H7 (cell line): ENCODE data around the gene PSTK. TPM values are rescaled to one million over a fixed set of nuclear protein-coding genes. Genes with fewer than 3 reads are reported as not detected.

Source experiments
- DNase-seq: peaks from one replicate; pipeline ENCODE4 v3.0.0; 2012
- H3K27me3 ChIP-seq: 2 replicates; pipeline ENCODE4 v1.6.0; 2011; ENCODE audit warnings: mild to moderate bottlenecking, low read length; ENCODE audit not compliant: control insufficient read depth, insufficient read depth
- H3K36me3 ChIP-seq: replicated peaks from 2 replicates; pipeline ENCODE4 v1.5.1; 2011; ENCODE audit warnings: low read length; ENCODE audit not compliant: control insufficient read depth, insufficient read depth
- H3K4me3 ChIP-seq: 2 replicates; pipeline ENCODE4 v1.5.1; 2011; ENCODE audit warnings: low read depth, mild to moderate bottlenecking, control low read depth, low read length, moderate library complexity; ENCODE audit not compliant: insufficient read depth
- total RNA-seq: library from RNA; depleted of rRNA; stranded (reverse); fragments of >200 nt; shearing (Covaris generic); gene quantifications from 2 replicates; pipeline ENCODE4 v1.2.3, GENCODE V29; 2014

Gene PSTK
- total RNA-seq, 1 experiment from 2014 or later: 6.1 TPM

DNA sequence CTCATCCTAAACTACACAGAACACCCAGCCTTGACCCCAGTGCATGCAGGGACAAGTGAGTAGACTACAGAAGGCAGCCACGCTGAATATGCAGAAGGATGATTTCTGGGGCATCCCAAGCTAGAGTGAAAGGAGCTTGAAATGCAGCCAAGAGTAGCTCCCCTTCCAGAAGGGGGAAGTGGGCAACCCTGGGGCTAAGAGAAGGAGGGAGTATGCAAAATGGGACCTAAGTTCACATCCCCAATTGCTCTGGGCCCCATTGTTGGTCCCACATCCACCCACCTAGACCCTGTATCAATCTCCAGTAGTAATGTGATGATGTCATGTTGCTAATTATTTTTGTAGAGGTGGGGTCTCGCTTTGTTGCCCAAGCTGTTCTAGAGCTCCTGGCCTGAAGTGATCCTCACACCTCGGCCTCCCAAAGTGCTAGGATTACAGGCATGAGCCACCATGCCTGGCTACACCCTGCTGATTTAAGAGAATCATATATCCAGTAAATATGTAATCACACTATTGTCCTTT lies 5.6 kb upstream of the PSTK start:
- no peak for DNase-seq
- H3K27me3 ChIP-seq: no peaks in the 10 kb centered on the region

GRCh38 chr10:122981066-122981464 lies 864 bp downstream of the PSTK start:
- DNase-seq: peak; percentile 68
- H3K36me3 ChIP-seq: no peaks in the 10 kb centered on the region
- no peaks in the 10 kb centered on the region for H3K27me3 ChIP-seq
- H3K4me3 ChIP-seq: peak overlapping the region; percentile 89

More for the DNA sequence above, 5.6 kb upstream of the PSTK start:
- H3K36me3 ChIP-seq: no peaks in the 10 kb centered on the region
- no peak overlapping the region for H3K4me3 ChIP-seq

GRCh38 chr10:122983898-122984297 lies 3.7 kb downstream of the PSTK start:
- no peak for DNase-seq
- no peaks in the 10 kb centered on the region for H3K36me3 ChIP-seq
- no peaks in the 10 kb centered on the region for H3K27me3 ChIP-seq
- H3K4me3 ChIP-seq: no peak overlapping the region

- Histone ChIP-seq H3K36me3 (no peaks in the 10 kb centered on the region), H3K4me3 (no peak overlapping the region), H3K27me3 (no peaks in the 10 kb centered on the region)
- no peak for DNase-seq
Measured at GRCh38 chr10:122984708-122985107, 4.5 kb downstream of the PSTK start.

DNA sequence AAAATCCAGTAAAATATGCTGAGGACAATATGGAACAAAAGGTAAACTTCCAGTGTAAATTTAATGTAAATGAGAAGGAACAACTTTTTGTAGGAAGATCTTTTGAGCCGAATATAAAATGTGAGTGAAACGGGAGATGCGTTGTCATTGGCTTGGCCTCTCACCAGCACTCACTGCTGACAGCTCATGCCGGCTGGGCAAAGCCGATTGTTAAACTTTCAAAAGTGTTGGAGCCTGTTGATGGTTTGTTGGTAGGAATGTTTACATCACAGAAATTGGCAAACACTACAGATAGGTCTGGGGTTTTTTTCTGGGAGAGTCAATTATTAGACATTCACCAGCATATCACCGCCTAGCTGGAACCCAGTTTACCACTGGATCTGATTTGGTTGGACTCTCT lies 6.1 kb downstream of the PSTK start:
- Histone ChIP-seq H3K4me3 (no peak overlapping the region), H3K27me3 (no peaks in the 10 kb centered on the region), H3K36me3 (no peaks in the 10 kb centered on the region)
- DNase-seq: no peak

DNA sequence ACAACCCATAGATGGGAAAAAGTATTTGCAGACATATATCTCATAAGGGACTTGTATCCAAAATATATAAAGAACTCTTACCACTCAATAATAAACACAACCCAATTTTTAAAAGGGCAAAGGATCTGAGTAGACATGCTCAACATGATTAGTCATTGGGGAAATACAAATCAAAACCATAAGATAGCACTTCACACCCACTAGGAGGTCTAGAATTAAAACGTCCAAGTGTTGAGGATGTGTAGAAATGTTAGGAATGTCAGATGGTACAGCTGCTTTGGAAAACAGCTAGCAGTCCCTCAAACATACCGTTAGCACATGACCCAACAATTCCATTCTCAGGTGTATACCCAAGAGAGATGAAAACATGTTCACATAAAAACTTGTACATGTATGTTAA lies 8.3 kb downstream of the PSTK start:
- no peak for DNase-seq
- no peak overlapping the region for H3K4me3 ChIP-seq
- H3K27me3 ChIP-seq: no peaks in the 10 kb centered on the region
- H3K36me3 ChIP-seq: no peaks in the 10 kb centered on the region

GRCh38 chr10:122990278-122990677 lies 10.1 kb downstream of the PSTK start:
- Histone ChIP-seq H3K36me3 (peaks cover under 1% of the 10 kb centered on the region; the same call in 1 of the 2 replicates), H3K27me3 (no peaks in the 10 kb centered on the region), H3K4me3 (no peak overlapping the region)
- no peak for DNase-seq

GRCh38 chr10:122992031-122992585 lies 11.9 kb downstream of the PSTK start:
- H3K36me3 ChIP-seq: peaks cover 4% of the 10 kb centered on the region
- no peak overlapping the region for H3K4me3 ChIP-seq
- H3K27me3 ChIP-seq: no peaks in the 10 kb centered on the region
- DNase-seq: no peak

DNA sequence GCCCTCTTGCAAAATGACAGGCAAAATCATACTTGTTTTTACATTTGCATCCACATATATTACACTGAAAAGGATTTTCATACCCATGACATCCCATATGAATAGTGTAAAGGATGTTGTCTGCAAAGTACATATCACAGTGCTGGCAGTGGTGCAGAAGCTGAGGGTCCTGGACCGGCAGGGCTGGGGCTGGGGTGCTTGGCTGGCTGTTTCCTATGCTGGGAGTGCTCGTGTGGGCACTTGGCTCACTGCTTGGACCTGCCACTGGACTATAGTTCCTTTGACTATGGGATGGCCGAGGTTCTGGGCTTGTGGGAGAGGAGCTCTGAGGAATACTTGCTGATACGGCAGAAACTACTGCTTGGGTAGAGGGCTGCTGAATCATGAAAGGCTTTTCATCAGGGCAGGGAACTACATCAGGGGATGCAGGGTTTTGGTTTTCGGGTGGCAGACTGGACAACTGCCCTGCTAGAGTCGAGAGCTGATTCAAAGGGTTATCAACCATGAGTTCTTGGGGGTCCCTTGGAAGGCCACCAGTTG lies 13.7 kb downstream of the PSTK start:
- Histone ChIP-seq H3K36me3 (peaks cover 4% of the 10 kb centered on the region), H3K4me3 (no peak overlapping the region), H3K27me3 (no peaks in the 10 kb centered on the region)
- DNase-seq: no peak

DNA sequence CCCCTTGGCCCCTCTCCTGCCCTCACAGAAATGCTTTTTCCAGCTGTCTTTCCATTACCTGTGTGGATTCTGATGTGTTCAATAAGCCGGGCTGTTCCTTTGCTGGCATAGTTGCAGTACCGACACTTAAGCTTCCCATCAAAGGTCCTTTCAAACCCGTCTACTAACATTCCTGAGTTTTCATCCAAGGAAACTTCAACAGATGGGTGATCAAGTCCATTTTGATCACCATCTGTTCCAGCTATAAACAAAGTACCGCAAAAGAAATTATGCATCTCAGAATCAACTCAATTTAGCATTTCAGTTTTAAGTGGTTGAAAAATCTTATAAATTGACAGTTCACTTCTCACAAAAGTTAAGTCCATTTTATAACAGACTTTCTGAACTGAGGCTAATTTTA lies 15.7 kb downstream of the PSTK start:
- Histone ChIP-seq H3K27me3 (no peaks in the 10 kb centered on the region), H3K36me3 (peaks cover 4% of the 10 kb centered on the region), H3K4me3 (no peak overlapping the region)
- DNase-seq: no peak

GRCh38 chr10:122997864-122998263 lies 17.7 kb downstream of the PSTK start:
- no peak for DNase-seq
- H3K27me3 ChIP-seq: no peaks in the 10 kb centered on the region
- H3K4me3 ChIP-seq: no peak overlapping the region

GRCh38 chr10:122998360-122998917 lies 18.2 kb downstream of the PSTK start:
- Histone ChIP-seq H3K27me3 (no peaks in the 10 kb centered on the region), H3K36me3 (peaks cover 4% of the 10 kb centered on the region), H3K4me3 (no peak overlapping the region)
- no peak for DNase-seq

More at GRCh38 chr10:122997864-122998263, 17.7 kb downstream of the PSTK start:
- peaks cover 4% of the 10 kb centered on the region for H3K36me3 ChIP-seq

DNA sequence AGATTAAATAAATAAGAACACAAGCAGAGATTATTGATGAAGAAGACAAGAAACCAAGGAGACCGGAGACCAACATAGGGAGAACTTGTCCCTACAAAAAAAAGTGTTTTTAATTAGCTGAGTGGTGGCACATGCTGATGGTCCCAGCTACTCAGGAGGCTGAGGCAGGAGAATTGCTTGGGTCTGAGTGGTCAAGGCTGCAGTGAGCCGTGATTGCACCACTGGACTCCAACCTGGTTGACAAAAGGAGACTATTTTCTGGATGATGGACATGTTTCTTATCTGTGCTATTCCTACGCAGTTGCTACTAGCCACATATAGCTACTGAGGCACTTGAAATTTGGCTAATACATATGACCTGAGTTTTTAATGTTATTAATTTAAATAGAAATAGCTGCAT lies 18.7 kb downstream of the PSTK start:
- no peak for DNase-seq
- H3K4me3 ChIP-seq: no peak overlapping the region
- H3K27me3 ChIP-seq: no peaks in the 10 kb centered on the region
- peaks cover 4% of the 10 kb centered on the region for H3K36me3 ChIP-seq

DNA sequence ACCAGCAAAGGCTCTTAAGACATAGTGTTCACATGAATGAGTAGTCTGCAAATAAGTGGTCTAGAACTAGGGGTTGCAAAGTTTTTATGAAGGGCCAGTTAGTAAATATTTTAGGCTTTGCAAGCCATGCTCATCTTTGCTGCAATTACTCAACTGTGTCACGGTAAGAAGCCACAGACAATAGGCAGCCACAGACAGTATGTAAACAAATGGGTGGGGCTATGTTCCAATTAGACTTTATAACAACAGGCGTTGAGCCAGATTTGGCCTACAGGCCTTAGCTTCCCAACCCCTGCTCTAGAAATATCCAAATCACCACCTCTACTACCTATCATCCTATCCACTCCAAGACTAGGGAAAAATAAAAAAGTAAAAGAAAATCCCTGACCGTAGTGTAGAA lies 19.1 kb downstream of the PSTK start:
- DNase-seq: no peak
- Histone ChIP-seq H3K4me3 (no peak overlapping the region), H3K27me3 (no peaks in the 10 kb centered on the region), H3K36me3 (peaks cover 4% of the 10 kb centered on the region; the same call in 1 of the 2 replicates)

DNA sequence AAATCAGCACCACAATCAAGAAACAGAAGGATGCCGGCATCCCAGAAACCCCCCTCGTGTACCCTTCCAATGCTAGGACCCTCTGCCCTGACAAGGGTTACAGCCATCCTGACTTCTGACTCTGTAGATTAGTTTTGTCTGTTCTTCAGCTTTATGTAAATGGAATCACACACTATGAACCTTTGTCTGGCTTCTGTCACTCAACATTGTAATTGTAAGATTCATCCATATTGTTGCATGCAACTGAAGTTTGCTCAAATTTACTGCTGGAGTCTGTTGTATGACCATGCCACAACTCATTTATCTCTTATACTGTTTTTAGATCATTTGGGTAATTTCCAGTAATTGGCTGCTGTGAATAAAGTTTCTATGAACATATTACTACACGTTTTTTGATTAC lies 20.0 kb downstream of the PSTK start:
- Histone ChIP-seq H3K36me3 (peaks cover 4% of the 10 kb centered on the region; the same call in 1 of the 2 replicates), H3K4me3 (no peak overlapping the region), H3K27me3 (no peaks in the 10 kb centered on the region)
- DNase-seq: no peak
